OCI-M1 (cell line): ENCODE data around the gene TSC22D3.
"Not testable (repeated sequence)": the region's sequence is repeated elsewhere in the genome, so short reads cannot be mapped to it uniquely, and the experiment has no call there.

Experiments
- DNase-seq: peaks from one replicate; lab custom pipeline; 2025; lab: John Stamatoyannopoulos, UW

TSC22D3 gene

GRCh38 chrX:107712231-107713202, 63.1 kb downstream of the TSC22D3 start:
- DNase-seq, result peak; percentile 14

- no peak for DNase-seq
Observed at GRCh38 chrX:107711521-107712181, 63.9 kb downstream of the TSC22D3 start.

- peak; percentile 89 for DNase-seq
Observed at GRCh38 chrX:107710617-107711391, 64.8 kb downstream of the TSC22D3 start.

GRCh38 chrX:107709266-107709806, 66.3 kb downstream of the TSC22D3 start:
- no peak for DNase-seq

DNA sequence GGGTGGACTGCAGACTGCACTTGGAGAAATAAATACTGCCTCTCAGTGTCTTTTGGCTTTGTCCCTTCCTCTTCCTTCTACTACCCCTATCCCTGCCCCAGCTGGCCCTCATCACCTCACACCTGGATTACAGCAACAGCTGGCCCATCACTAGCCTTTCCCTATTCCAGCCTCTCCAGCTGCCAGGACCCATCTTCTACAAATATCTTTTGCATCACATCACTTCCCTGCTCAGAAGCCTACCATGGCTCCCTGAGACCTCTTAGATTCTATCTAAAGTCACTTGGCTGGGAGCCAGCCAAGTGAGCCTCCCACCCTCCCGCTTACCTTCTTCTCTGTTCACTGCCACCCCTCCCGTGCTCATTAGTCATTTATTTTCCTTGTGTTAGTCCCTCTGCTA, 66.8 kb downstream of the TSC22D3 start:
- no peak for DNase-seq

GRCh38 chrX:107707866-107708265, 67.7 kb downstream of the TSC22D3 start:
- DNase-seq, result no peak

GRCh38 chrX:107706309-107706708, 69.3 kb downstream of the TSC22D3 start:
- no peak for DNase-seq

- no peak for DNase-seq
Observed at GRCh38 chrX:107704587-107704986, 71.0 kb downstream of the TSC22D3 start.

- no peak for DNase-seq
Observed at GRCh38 chrX:107704181-107704580, 71.4 kb downstream of the TSC22D3 start.

- DNase-seq, result peak; percentile 28
Observed at GRCh38 chrX:107701493-107702121, 74.0 kb downstream of the TSC22D3 start.

GRCh38 chrX:107700790-107701189, 74.8 kb downstream of the TSC22D3 start:
- peak; percentile 36 for DNase-seq

DNA sequence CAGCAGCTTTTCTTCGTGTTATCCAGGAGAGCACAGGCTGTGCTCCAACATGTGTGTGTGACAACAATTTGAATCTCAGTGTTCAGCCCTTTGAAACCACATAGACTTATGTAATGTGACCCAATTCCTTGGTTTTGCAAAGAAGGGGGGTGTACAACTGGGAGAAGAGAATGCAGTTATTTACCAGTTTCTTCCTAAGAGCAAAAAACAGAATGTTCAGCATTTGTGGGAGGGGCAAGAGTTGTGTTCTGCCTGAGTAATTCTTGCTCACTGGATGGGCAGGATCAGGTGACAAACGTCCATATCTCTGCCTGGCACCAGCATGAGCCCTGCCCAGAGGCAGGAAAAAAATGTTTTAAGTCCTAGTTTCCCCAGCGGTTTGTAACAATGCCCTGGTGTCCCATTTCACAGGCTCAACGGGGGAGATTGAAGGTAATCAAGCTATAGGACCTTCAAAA, 75.2 kb downstream of the TSC22D3 start:
- peak; percentile 64 for DNase-seq

DNA sequence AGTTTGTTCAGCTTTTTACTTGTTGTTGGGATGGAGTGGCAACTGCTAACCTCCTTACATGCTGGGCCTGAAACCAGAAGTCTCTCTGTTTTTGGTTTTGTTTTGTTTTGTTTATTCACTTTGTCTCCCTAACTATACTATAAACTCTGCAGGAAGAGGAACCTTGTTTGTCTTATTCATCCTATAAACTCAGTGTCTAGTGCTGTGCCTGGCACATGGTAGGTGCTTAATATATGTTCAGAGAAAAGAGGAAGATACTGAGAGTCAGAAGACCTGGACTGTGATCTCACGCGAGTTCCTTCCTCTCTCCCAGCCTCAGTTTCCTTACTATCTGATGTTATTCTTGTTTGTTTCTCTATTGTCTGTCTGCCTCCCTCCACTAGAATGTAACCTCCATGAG, 76.0 kb downstream of the TSC22D3 start:
- DNase-seq, result no peak

- DNase-seq, result peak; percentile 81
Observed at GRCh38 chrX:107691024-107691448, 84.6 kb downstream of the TSC22D3 start.

DNA sequence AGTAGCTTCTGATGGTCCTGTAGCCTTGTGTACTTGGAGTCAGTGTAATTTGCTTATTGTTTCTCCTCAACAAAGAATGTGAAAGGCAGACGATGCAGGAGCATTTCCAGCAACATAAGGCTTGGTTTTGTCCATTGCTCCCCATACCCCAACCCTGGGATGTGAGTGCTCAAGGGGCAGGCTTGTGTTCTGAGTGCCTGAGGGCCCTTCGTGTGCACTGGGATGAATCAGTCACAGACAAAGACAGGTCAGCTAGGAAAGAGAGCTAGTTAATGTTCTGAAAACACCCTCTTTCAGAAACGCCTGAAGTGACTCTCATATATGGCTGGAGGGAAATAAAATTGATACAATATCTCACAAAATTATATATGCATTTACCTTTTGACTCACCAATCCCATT, 88.1 kb downstream of the TSC22D3 start:
- DNase-seq, result no peak

- DNase-seq, result no peak
Observed at GRCh38 chrX:107686792-107687191, 88.8 kb downstream of the TSC22D3 start.

GRCh38 chrX:107686026-107686425, 89.6 kb downstream of the TSC22D3 start:
- DNase-seq, result no peak

DNA sequence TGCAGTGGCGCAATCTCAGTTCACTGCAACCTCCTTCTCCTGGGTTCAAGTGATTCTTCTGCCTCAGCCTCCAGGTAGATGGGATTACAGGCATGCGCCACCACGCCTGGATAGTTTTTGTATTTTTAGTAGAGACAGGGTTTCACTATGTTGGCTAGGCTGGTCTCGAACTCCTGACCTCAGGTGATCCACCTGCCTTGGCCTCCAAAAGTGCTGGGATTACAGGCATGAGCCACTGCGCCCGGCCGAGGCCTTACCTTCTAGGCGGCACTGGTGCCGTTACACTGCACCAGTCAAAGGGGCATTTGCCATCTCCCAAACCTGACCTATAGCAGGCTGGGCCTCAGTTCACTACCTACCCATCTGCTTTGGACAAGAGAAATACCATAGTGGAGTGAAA, 90.0 kb downstream of the TSC22D3 start:
- DNase-seq, result not testable (repeated sequence)

DNA sequence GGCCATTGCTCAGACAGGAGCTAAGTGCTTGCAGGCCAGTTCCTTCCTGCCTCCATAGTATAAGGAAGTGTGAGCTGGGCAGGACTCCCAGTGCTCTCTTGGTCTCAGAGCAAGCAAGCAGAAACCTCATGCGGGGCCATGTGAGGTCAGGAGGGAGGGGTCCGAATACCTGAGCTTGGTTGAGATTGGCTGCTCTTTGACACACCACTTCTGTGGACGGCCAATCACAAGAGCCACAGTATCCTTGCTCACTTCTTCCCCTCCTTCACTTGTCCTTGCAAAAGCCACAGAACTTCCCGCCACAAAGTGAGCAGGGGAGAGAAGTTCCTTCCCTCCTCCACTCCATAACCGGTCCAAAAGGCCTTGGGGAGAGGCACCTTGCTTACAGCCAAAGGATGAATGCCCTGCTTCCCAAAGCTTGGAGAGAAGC, 90.6 kb downstream of the TSC22D3 start:
- peak; percentile 87 for DNase-seq

GRCh38 chrX:107683931-107684330, 91.7 kb downstream of the TSC22D3 start:
- no peak for DNase-seq

- peak; percentile 36 for DNase-seq
Observed at GRCh38 chrX:107683124-107683895, 92.3 kb downstream of the TSC22D3 start.
